Measurements from ENCODE around the gene WDR31.

Gene WDR31

DNA sequence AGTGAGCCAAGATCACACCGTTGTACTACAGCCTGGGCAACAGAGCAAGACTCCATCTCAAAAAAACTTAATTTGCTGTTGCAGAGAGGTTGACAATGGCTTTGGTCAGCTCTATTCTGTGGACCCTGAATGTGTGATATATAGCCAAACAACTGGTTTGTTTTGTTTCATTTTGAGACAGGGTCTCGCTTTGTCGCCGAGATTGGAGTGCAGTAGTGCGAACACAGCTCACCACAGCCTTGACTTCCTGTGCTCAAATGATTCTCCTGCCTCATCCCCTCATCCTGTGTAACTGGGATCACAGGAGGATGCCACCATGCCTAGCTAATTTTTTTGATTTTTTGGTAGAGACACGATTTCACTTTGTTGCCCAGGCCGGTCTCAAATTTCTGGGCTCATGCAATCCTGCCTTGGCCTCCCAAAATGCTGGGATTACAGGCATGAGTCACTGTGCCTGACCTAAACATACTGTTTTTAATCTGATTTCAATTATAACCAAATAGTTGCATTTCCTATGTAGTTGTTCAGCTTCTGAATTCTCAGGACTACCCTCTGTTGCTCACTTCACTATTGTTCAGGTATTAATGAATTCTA, 46.7 kb downstream of the WDR31 start:
- DNase-seq, result no peak

- no peak for DNase-seq
Observed at GRCh38 chr9:113290052-113290607, 49.9 kb downstream of the WDR31 start.

- no peak for DNase-seq
Observed at GRCh38 chr9:113289091-113289490, 51.0 kb downstream of the WDR31 start.

DNA sequence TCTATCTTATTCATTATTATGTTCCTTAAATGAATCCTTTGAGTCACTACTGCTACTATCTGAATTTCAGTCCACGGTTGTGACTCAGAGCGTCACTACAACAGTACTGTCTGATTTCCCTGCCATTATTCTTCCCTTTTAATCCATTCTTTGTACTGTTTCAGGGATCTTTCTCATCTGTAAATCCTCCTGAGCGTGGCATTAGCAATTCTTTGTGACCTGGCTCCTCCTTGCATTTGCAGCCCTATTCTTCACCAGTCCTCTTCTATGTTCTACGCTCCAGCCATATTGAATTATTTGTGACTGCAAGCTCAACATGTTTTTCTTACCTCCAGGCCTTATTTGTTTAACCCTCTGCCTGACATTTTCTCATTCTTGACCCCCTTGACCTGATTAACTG, 58.7 kb downstream of the WDR31 start:
- no peak for DNase-seq

DNA sequence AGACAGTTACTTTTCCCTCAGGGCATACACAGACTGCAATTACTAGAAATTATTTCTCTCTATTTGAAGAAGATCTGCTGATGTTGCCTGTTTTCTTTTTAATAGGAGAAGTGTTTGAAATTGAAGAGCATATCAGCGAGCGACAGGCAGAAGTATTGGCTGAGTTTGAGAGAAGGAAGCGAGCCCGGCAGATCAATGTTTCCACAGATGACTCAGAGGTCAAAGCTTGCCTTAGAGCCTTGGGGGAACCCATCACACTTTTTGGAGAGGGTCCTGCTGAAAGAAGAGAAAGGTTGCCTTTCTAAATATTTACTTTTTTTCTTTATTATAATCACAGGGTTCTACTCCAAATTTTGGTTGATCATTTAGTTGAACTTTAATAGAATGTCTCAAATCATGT, 61.2 kb downstream of the WDR31 start:
- DNase-seq, result no peak

DNA sequence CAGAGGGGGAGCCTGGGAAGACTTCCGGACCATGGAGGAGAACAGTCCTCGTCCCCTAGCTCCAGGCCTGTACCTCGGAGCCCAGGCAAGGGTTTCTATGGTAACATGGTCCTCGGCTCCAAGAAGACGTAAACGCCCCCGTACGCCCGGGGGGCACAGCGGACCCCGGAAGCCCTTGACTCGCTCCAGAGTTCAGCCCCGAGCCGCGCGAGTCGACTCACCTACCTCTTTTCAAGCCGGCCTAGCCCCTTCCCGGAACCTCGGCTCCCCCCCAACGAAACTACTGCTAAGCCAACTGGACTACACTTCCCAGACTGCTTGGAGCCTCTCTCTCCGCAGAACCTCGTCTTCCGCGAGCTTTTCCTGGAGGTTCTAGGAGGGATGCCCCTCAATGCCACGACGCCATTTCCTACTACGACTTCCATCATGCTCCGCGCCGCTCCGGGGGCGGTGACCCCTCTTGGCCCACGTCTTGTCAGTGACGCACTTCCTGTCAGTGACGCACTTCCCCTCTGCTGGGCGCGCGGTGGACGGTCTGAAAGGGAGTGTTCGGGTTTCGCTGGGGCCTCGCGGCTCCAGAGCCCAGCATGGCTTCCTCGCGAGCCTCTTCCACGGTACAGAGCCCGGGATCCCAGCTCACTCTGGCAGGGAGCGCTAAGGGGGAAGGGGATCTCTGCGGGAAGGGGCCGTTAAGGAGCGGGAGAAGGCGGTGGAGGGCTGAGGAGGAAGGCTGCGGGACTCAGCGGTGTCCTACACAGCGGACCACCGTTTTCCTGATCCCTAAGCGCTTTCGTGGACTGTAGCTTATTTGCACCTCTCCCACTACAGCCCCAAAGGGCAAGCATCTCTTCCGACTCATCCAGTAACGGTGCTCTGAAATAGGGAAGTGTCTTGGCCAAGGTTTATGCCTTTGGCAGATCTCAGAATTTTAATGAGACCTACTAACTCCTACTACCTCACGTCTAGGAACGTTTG, 64.6 kb downstream of the WDR31 start, which contains the start of the genes CDC26 and PRPF4:
TSS of gene CDC26 (minus strand) at position 416 of the 975 bp plus-strand sequence. CDS start 3,065 bp downstream, outside the sequence.
TSS of gene PRPF4 (plus strand) at position 502 of the 975 bp plus-strand sequence. CDS start at position 588, 86 bp downstream.
- peak; percentile 84 for DNase-seq

DNA sequence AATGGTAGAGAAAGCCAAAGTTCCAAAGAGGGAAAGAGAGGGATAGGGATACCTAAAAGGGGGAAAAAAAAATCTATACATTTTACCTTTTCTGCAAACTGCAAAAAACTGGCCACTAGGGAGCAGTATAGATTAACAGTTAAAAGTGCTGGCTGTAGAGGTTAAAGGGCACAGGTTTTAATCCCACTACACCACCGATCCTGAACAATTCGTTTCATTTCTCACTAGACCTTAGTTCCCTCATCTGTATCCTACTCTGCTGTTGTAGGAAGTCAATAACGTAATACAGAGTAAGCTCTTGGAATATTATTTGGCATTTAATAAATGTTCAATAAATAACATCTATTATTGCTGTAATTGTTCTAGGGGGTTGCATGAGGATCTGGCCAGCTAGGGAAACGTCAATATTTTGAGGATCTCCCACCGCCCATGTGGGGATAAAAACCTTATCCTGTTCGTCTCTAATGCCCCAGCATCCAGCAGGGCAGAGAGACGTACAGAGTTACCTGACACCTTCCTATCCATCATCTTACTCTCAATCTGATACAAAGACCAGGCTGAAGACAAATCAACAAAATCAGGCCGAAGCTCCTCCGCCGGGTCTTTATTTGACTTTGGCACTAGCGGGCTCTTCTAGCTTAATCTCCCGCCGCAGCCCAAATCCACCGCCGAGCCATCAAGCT, 65.5 kb downstream of the WDR31 start:
- DNase-seq, result no peak

- DNase-seq, result no peak
Observed at GRCh38 chr9:113269871-113270270, 70.2 kb downstream of the WDR31 start.

- no peak for DNase-seq
Observed at GRCh38 chr9:113269355-113269754, 70.7 kb downstream of the WDR31 start.

DNA sequence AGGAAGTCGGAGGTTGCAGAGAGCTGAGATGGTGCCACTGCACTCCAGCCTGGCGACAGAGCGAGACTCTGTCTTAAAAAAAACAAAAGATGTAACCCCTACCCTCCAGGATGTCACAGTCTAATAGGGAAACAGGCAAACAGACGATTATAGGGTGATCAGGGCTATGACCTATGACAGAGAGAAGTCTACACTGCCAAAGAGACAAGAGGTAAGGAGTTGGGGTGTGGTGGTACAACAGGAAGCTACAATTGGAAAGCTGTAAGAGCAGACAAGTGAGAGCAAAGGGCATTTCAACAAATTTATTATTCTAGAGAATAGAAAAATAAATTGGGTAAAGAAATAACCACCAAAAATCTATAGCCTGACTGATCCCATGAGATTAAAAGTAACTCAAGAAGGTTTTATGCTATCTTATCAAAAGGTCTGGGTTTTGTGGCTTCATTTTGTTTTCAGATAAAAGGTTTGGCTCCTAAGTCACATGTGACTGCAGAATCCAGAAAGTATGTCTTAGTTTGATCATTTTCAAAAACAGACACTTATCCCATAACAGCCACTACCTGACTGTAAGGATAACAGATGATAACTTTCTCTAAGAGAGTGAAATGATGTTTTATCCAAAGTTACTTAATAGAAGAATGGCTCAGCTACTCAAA, 72.0 kb downstream of the WDR31 start:
- no peak for DNase-seq

GRCh38 chr9:113266174-113266573, 73.9 kb downstream of the WDR31 start:
- DNase-seq, result no peak
